HG02840 (cell line): ENCODE data around the gene GCC1.
A peak's percentile ranks its signal among the peaks of the same experiment; 100 is the strongest.
"Not testable (repeated sequence)": the region's sequence is repeated elsewhere in the genome, so short reads cannot be mapped to it uniquely, and the experiment has no call there.

Experiments
- ATAC-seq: cut with Tn5 transposase; IDR thresholded peaks from one replicate; pipeline ENCODE4 v1.9.1; 2021; ENCODE audit warnings: mild to moderate bottlenecking, moderate library complexity, moderate number of reproducible peaks; ENCODE audit not compliant: unreplicated experiment, low FRiP score

GCC1 gene

GRCh38 chr7:127591591-127591990, 6.2 kb upstream of the GCC1 start:
- ATAC-seq = no peak

DNA sequence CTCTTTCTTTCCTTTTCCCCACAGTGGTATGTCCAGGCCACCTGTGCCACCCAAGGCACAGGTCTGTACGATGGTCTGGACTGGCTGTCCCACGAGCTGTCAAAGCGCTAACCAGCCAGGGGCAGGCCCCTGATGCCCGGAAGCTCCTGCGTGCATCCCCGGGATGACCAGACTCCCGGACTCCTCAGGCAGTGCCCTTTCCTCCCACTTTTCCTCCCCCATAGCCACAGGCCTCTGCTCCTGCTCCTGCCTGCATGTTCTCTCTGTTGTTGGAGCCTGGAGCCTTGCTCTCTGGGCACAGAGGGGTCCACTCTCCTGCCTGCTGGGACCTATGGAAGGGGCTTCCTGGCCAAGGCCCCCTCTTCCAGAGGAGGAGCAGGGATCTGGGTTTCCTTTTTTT, 5.8 kb upstream of the GCC1 start:
- ATAC-seq = no peak

- ATAC-seq = no peak
Measured at GRCh38 chr7:127589896-127590295, 4.5 kb upstream of the GCC1 start.

DNA sequence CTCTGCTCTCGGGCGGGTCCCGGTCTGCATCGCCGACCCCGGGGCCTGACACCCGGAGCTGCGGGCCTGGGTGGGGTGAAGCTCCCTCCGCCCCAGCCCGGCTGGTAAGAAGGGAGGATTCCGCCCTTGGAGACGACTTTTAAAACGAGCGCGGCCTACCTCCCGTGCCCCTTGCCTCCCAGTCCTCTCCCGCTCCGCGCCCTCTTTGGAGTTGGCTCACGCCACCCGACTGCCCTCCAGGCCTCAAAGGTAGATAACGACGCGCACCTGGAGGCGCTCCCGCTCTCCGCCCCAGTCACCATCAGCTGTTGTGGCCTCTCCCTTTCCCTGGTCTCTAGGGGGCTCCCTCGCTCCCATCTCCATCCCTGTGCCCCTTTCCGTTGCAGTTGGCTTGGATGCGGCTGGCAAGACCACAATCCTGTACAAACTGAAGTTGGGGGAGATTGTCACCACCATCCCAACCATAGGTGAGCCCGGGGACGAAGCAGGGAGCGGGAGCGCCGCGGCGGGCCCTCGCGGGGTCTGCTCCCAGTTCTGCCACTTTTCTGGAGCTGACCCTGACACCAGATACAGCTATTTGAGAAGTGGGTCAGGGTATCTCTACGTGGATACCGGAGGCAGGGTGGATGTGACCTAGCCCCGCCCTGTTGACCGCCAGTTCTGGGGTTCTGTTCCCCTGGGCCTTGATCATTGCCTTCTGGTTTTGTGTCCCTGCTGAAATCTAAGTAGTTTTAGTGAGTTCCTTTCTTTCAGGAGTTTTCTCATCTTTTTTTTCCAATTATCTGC, 3.5 kb upstream of the GCC1 start:
- peak; percentile 16 for ATAC-seq

- peak; percentile 68 for ATAC-seq
Measured at GRCh38 chr7:127588019-127588696, 2.8 kb upstream of the GCC1 start, which contains the start of gene ARF5. ARF5 (plus strand) TSS chr7:127588411; CDS start chr7:127588499, 88 bp downstream.

DNA sequence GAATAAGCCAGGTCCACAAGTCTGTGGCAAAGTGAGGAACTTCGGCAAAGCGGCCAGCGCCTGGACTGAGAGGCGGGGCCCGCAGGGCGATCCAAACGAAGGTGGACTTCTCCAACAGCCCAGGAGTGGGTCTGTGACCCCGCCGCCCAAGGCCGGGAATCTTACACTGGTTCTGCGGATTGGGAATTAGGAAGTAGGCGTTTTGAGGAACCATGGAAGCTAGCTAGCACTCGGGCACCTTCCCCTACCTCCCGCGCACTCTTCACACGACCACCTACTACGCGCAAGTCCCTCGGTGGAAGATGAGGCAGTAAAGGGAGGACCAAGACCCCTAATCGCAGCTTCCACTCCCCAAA, 2.2 kb upstream of the GCC1 start:
- no peak for ATAC-seq

- ATAC-seq = no peak
Measured at GRCh38 chr7:127586346-127586745, 950 bp upstream of the GCC1 start.

DNA sequence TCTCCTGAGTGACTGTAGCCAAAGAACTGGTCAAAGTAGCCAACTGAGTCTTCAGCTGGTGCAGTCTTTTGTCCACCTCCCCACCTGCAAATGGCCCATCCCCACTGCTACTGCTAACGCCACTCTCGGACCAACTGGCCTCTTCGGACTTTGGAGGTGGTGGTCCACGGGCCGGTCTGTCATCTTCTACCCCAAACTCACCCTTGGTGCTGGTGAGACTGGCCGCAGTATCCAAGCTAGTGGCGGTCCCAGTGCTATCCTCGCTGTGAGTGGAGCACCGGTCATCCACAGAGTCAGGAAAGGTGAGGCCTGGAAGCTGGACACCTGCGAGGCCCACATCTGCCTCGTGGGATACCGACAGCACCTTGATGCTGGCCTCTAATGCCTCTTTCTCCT, 750 bp downstream of the GCC1 start:
- ATAC-seq = no peak

GRCh38 chr7:127582361-127582760, 3.0 kb downstream of the GCC1 start:
- ATAC-seq = no peak

- ATAC-seq = no peak
Measured at GRCh38 chr7:127581716-127582115, 3.7 kb downstream of the GCC1 start.

DNA sequence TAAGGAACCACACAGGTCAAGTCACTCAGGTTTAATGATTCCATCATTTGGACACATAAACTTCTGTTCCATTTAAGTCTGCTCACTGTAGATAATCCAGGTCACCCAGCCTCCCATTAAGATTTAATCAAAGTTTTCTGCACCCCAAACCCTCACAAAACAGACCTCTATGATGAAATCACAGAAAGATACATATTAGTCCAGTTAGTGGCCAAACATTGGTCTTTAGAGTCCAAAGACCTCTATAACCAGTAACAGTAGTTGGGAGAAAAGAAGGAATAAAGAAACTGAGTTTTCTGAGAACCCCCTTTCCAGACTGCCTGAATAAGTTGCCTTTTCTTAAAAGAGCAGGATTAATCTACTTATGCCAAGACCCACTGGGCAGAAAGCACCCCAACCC, 4.8 kb downstream of the GCC1 start:
- ATAC-seq = no peak

DNA sequence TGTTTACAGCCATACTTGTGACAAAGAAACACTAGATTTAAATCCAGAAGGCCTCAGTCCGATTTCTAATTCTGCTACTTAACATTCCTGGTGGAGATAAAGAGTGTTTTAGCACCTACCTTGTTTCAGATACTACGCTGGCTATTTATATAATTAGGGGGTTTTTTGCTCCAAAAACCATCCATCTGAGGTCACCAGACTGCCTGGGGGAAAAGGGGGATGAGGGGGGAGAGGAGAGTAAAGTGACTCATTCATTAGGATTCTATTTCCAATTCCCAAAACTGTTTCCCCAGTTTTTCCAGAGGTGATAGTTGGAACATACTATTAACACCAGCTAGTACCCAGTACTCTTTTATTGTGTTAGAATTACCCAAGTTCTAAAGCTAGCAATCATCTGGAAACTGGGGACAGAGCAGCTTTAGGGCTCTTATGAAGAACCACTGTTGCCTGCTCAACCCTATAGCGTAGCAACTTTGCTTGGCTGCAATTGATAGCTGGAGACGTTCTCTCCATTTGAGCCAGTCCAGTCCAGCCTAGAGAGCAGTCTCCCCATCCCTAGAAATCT, 6.6 kb downstream of the GCC1 start:
- ATAC-seq = no peak

- no peak for ATAC-seq
Measured at GRCh38 chr7:127578036-127578684, 7.2 kb downstream of the GCC1 start.

DNA sequence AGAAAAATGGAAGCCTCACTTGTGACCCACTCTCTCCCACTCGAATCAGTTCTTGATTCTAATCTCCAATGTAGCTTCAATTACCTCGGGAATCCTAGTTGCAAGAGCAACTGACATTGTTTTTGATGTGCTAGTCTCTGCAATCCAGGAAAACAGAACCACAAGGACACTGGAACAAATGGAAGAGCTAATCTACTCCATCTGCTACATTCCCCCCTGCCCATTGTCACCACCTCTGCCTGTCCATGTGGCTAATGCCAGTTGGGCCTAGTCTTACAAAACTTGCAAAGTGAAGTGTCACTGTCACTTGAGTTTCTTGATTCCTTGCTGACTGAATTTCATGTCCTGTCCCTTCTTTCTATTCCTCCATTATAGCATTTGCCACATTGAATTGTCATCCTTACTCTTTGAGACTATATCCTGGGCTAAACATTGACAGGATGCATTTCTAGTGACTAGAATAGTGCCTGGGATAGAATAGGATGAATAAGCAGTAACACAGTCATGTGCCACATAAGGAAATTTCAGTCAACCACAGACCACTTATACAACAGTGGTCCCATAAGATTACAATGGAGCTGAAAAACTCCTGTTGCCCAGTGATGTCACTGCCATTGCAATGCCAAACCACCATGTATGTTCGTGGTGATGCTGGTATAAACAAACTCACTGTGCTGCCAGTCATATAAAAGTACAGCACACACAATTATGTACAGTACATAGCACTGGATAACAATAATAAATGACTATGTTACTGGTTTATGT, 13.5 kb downstream of the GCC1 start:
- no peak for ATAC-seq

DNA sequence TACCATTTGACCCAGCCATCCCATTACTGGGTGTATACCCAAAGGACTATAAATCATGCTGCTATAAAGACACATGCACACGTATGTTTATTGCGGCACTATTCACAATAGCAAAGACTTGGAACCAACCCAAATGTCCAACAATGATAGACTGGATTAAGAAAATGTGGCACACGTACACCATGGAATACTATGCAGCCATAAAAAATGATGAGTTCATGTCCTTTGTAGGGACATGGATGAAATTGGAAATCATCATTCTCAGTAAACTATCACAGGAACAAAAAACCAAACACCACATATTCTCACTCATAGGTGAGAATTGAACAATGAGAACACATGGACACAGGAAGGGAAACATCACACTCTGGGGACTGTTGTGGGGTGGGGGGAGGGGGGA, 17.4 kb downstream of the GCC1 start:
- ATAC-seq = not testable (repeated sequence)

GRCh38 chr7:127566242-127566641, 19.2 kb downstream of the GCC1 start:
- ATAC-seq = no peak

- ATAC-seq = no peak
Measured at GRCh38 chr7:127557803-127558202, 27.6 kb downstream of the GCC1 start.

DNA sequence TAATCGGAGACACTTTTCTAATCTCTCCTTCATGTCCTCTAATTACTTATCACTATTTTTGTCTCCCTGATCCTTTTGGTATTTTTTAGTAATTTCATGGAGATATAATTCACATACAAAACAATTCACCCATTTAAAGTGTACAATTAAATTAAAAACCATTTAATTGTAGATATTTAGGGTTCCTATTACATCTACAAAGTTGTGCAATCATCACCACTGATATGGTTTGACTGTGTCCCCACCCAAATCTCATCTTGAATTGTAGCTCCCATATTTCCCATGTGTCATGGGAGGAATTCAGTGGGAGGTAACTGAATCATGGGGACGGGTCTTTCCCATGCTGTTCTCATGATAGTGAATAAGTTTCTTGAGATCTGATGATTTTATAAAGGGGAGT, 29.0 kb downstream of the GCC1 start:
- ATAC-seq = no peak

- no peak for ATAC-seq
Measured at GRCh38 chr7:127551941-127552340, 33.5 kb downstream of the GCC1 start.

DNA sequence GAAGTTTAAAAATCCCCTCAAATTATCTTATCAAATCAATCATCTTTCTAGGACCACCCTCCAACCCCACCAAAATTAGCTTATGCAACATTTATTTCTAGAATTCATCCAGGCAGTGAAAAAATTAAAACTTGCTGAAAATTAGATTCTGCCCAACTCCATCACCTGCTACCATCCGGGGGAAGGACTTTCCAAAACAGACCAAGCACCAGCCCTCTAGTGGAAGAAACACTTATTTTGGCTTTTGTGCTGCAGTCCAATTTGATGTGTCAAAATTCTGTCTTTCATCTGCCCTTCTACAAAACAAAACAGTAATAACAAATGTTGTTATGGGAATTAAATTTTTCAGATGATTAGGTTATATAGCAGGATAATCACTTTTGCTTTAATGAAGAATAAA, 35.1 kb downstream of the GCC1 start:
- no peak for ATAC-seq

GRCh38 chr7:127546313-127546712, 39.1 kb downstream of the GCC1 start:
- ATAC-seq = no peak
